Measurements from ENCODE around the gene DCAF6. TPM values are rescaled to one million over a fixed set of nuclear protein-coding genes. Genes with fewer than 3 reads are reported as not detected.

DCAF6 gene
- total RNA-seq, 3 donors from 2014 or later (not counting 1 experiment from before 2014, with no cell fraction given): 21.8 to 31.8 (median 27.8) TPM

- WGBS (ENCODE audit: insufficient coverage): 86% methylated on average over 7 of the region's 7 CpGs
- Mint-ChIP-seq H3K9me3 (no peaks in the 10 kb centered on the region), H3K36me3 (no peaks in the 10 kb centered on the region), H3K4me3 (no peak overlapping the region), H3K27ac (no peak overlapping the region), H3K4me1 (no peaks in the 10 kb centered on the region), H3K27me3 (ENCODE audit: low read depth in 2 of 2) (peaks cover 26 to 67% of the 10 kb centered on the region in 2 donors)
- no peaks in the 10 kb centered on the region for H3K27me3 ChIP-seq (ENCODE audit: control insufficient read depth, insufficient read depth, low read length)
- no peaks in the 10 kb centered on the region for H3K4me1 ChIP-seq (ENCODE audit: control insufficient read depth, insufficient read depth, low read length)
- H3K27ac ChIP-seq (ENCODE audit: low read length): no peak overlapping the region
- peaks cover 7% of the 10 kb centered on the region for H3K9me3 ChIP-seq (ENCODE audit: control insufficient read depth, insufficient read depth, low read length)
- DNase-seq: no peak
- H3K36me3 ChIP-seq (ENCODE audit: control insufficient read depth, insufficient read depth, low read length): no peaks in the 10 kb centered on the region
- intact Hi-C loops (cut with micrococcal nuclease): no loop called here
- no peak for ATAC-seq
- TF ChIP-seq CTCF (IDR thresholded peaks at IDR 0.05): no peak
- no peak overlapping the region for H3K4me3 ChIP-seq (ENCODE audit: low read length)
Observed at GRCh38 chr1:168121401-168122011, 185.0 kb downstream of the DCAF6 start.

GRCh38 chr1:168125051-168125450, 188.6 kb downstream of the DCAF6 start:
- H3K36me3 ChIP-seq (ENCODE audit: control insufficient read depth, insufficient read depth, low read length): no peaks in the 10 kb centered on the region
- no peak overlapping the region for H3K4me3 Mint-ChIP-seq
- no peaks in the 10 kb centered on the region for H3K27me3 ChIP-seq (ENCODE audit: control insufficient read depth, insufficient read depth, low read length)
- H3K4me3 ChIP-seq (ENCODE audit: low read length): no peak overlapping the region
- no peak overlapping the region for H3K27ac Mint-ChIP-seq
- no peaks in the 10 kb centered on the region for H3K4me1 Mint-ChIP-seq
- no peaks in the 10 kb centered on the region for H3K36me3 Mint-ChIP-seq
- H3K9me3 ChIP-seq (ENCODE audit: control insufficient read depth, insufficient read depth, low read length): no peaks in the 10 kb centered on the region
- ATAC-seq (no peak), DNase-seq (no peak)
- no peaks in the 10 kb centered on the region for H3K4me1 ChIP-seq (ENCODE audit: control insufficient read depth, insufficient read depth, low read length)
- no peaks in the 10 kb centered on the region for H3K9me3 Mint-ChIP-seq
- 86% methylated on average over 1 of the region's 1 CpG for WGBS (ENCODE audit: insufficient coverage)
- intact Hi-C loops (cut with micrococcal nuclease): no loop called here
- peaks cover 18 to 60% of the 10 kb centered on the region in 2 donors for H3K27me3 Mint-ChIP-seq (ENCODE audit: low read depth in 2 of 2)
- no peak for TF ChIP-seq CTCF (IDR thresholded peaks at IDR 0.05)
- H3K27ac ChIP-seq (ENCODE audit: low read length): no peak overlapping the region

Other genes starting within 250 kb of the DCAF6 start
- 1 to 10 TPM; 3.4 to 4.6 (median 4.0) TPM for gene MPZL1, start 214.7 kb upstream of the DCAF6 start, total RNA-seq
- under 1 TPM in 2 of 3 donors, not detected in 1; 0.42 to 1.00 TPM for gene ADCY10, start 22.5 kb upstream of the DCAF6 start, total RNA-seq
- 10 to 100 TPM; 33.1 to 47.4 (median 34.9) TPM for gene MPC2, start 389 bp downstream of the DCAF6 start, total RNA-seq
- gene GPR161, start 200.2 kb downstream of the DCAF6 start, total RNA-seq: not detected
- 10 to 100 TPM; 23.5 to 27.4 (median 25.6) TPM for gene TIPRL, start 242.3 kb downstream of the DCAF6 start, total RNA-seq